ENCODE data around the gene RIMS3. TPM values are rescaled to one million over a fixed set of nuclear protein-coding genes. Genes with fewer than 3 reads are reported as not detected.

The RIMS3 gene
- total RNA-seq, 1 experiment from 2014 or later = 13.7 TPM

DNA sequence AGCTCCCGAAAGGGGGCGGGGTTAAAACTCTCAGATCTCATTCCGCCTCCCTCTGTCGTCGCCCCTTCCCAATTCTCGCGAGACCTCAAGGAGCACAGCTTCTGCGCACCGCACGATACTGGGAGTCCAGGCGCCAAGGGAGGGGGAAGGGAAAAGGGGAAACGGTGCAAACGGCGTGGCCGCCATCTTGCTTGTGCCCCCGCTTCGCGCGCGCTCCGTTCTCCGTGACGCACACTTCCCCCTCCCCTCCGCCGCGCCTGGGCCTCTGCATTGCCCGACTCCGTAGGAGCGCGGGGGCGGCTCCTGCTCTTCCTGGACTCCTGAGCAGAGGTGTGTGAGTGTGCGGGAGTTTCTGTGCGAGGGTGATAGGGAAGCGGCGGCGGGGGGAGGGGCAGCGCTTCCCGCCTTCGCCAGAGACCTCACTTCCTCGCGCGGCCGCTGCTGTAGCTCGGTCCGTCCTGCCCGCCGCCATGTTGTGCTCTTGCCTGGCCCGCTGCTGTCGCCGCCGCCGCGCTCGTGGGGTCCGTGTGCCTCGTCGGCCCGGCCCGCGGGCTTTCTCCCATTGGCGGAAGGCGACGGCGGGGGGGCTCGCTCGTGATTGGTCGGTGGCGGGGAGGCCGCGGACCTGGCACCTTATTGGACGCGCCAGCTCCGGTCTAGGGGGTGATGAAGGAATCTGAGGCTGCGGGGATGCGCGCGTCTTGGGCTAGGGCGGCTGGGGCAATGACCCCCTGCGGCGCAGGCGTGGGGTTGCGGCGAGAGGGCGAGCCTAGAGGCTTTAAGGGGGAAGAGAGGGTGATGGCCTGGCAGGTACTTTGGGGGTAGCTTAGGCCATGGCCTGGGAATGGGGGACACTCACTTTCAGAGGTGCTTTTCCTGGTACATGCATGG, 26.3 kb upstream of the RIMS3 start, which contains the start of gene NFYC:
TSS of gene NFYC (plus strand) at position 167 of the 891 bp plus-strand sequence. CDS start 47,140 bp downstream, outside the sequence.
- peak within 1 kb of the TSS; percentile 92 for H3K27ac ChIP-seq (ENCODE audit: insufficient read length, low read depth, low read length)
- no peaks in the 10 kb centered on the region for H3K9me3 ChIP-seq (ENCODE audit: control insufficient read depth, low read depth, low read length)
- peak within 1 kb of the TSS; percentile 25 for H2BK12ac ChIP-seq (ENCODE audit: insufficient read length, low read depth, low read length)
- peak within 1 kb of the TSS; percentile 94 to 100 (median 97) for H3K27ac Mint-ChIP-seq
- H2BK15ac ChIP-seq (ENCODE audit: low read depth, low read length) = peak within 1 kb of the TSS; percentile 17; the same call in 1 of the 2 replicates
- H3T11ph ChIP-seq (ENCODE audit: low read length) = peak within 1 kb of the TSS; percentile 4
- peaks cover 5% of the 10 kb centered on the region for H3K23me2 ChIP-seq (ENCODE audit: insufficient read length, low read depth, low read length, poor library complexity, severe bottlenecking)
- peak; percentile 98 for DNase-seq
- H3K27me3 Mint-ChIP-seq (ENCODE audit: low read depth) = no peaks in the 10 kb centered on the region
- no peak within 1 kb of the TSS for H2AFZ ChIP-seq (ENCODE audit: low read length)
- peaks cover 39% of the 10 kb centered on the region; the same call in 1 of the 2 replicates for H3K79me2 ChIP-seq (ENCODE audit: insufficient read depth, low read length)
- peak within 1 kb of the TSS; percentile 99 for H3K18ac ChIP-seq (ENCODE audit: insufficient read length, low read depth, low read length)
- WGBS (ENCODE audit: extremely low coverage, insufficient read length, low lambda C conversion rate) = no CpG with 5 or more reads among the region's 84 CpGs
- TF ChIP-seq, protein P1, sequence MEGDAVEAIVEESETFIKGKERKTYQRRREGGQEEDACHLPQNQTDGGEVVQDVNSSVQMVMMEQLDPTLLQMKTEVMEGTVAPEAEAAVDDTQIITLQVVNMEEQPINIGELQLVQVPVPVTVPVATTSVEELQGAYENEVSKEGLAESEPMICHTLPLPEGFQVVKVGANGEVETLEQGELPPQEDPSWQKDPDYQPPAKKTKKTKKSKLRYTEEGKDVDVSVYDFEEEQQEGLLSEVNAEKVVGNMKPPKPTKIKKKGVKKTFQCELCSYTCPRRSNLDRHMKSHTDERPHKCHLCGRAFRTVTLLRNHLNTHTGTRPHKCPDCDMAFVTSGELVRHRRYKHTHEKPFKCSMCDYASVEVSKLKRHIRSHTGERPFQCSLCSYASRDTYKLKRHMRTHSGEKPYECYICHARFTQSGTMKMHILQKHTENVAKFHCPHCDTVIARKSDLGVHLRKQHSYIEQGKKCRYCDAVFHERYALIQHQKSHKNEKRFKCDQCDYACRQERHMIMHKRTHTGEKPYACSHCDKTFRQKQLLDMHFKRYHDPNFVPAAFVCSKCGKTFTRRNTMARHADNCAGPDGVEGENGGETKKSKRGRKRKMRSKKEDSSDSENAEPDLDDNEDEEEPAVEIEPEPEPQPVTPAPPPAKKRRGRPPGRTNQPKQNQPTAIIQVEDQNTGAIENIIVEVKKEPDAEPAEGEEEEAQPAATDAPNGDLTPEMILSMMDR (conservative IDR thresholded peaks at IDR 0.05) = no peak
- H3K56ac ChIP-seq (ENCODE audit: insufficient read length, low read depth, low read length) = peak within 1 kb of the TSS; percentile 57
- H2BK20ac ChIP-seq (ENCODE audit: low read depth, low read length, poor library complexity, severe bottlenecking) = no peak within 1 kb of the TSS
- H2BK120ac ChIP-seq (ENCODE audit: low read depth, low read length, poor library complexity, severe bottlenecking) = peak within 1 kb of the TSS; percentile 98
- no peaks in the 10 kb centered on the region for H3K79me1 ChIP-seq (ENCODE audit: insufficient read depth, low read depth, low read length, poor library complexity, severe bottlenecking)
- no peak within 1 kb of the TSS for H2AK5ac ChIP-seq (ENCODE audit: insufficient read length, low read length)
- H3K9ac ChIP-seq (ENCODE audit: extremely low read depth, insufficient read length, low read length) = peak within 1 kb of the TSS; percentile 87
- H3K23ac ChIP-seq (ENCODE audit: insufficient read length, low read depth, low read length) = no peak within 1 kb of the TSS
- peaks cover 7% of the 10 kb centered on the region; the same call in 1 of the 2 replicates for H3K4me1 ChIP-seq (ENCODE audit: insufficient read depth, low read length)
- H3K27me3 ChIP-seq (ENCODE audit: insufficient read depth, low read length) = no peaks in the 10 kb centered on the region
- peak within 1 kb of the TSS; percentile 93 for H4K5ac ChIP-seq (ENCODE audit: insufficient read length, low read depth, low read length)
- H3K4me2 ChIP-seq (ENCODE audit: insufficient read depth, insufficient read length, low read length) = peak within 1 kb of the TSS; percentile 93
- H3K14ac ChIP-seq (ENCODE audit: insufficient read depth, low read length) = peak within 1 kb of the TSS; percentile 100
- H4K20me1 ChIP-seq (ENCODE audit: control insufficient read depth, insufficient read depth, insufficient read length) = no peaks in the 10 kb centered on the region
- peak within 1 kb of the TSS; percentile 86 for H4K91ac ChIP-seq (ENCODE audit: insufficient read length, low read depth, low read length)
- H3K4me3 Mint-ChIP-seq = peak within 1 kb of the TSS; percentile 91 to 93
- peak within 1 kb of the TSS; percentile 93; the same call in 1 of the 2 replicates for H3K4ac ChIP-seq (ENCODE audit: low read depth, low read length)
- H2BK5ac ChIP-seq (ENCODE audit: insufficient read length, low read length) = peak within 1 kb of the TSS; percentile 66
- H3K4me1 Mint-ChIP-seq = peaks cover 48 to 49% of the 10 kb centered on the region in 2 experiments
- peak within 1 kb of the TSS; percentile 50 for H4K8ac ChIP-seq (replicated peaks; ENCODE audit: insufficient read length, low read depth, low read length)
- no peaks in the 10 kb centered on the region; a peak in 1 of 5 replicates for H3K9me3 Mint-ChIP-seq
- peaks cover 7 to 22% (median 7%) of the 10 kb centered on the region in 3 experiments; a peak in 6 of 7 replicates for H3K36me3 Mint-ChIP-seq (ENCODE audit: insufficient read depth in 1 of 3, low read depth in 3 of 3)
